ENCODE results near the gene ERMARD.

Gene ERMARD

GRCh38 chr6:169800116-169800667 is 48.8 kb downstream of the ERMARD start:
- no peak for FAIRE-seq

GRCh38 chr6:169800668-169801395 is 49.4 kb downstream of the ERMARD start:
- DNase-seq (ENCODE audit: insufficient read length, low spot score): no peak

More at GRCh38 chr6:169800116-169800667, 48.8 kb downstream of the ERMARD start:
- no peak for DNase-seq (ENCODE audit: insufficient read length, low spot score)

GRCh38 chr6:169801396-169802160 is 50.2 kb downstream of the ERMARD start:
- no peak for FAIRE-seq

More at GRCh38 chr6:169800668-169801395, 49.4 kb downstream of the ERMARD start:
- no peak for FAIRE-seq

GRCh38 chr6:169802790-169803189 is 51.4 kb downstream of the ERMARD start:
- DNase-seq (ENCODE audit: insufficient read length, low spot score): no peak
- FAIRE-seq: no peak

More at GRCh38 chr6:169801396-169802160, 50.2 kb downstream of the ERMARD start:
- DNase-seq (ENCODE audit: insufficient read length, low spot score): no peak

GRCh38 chr6:169803271-169803811 is 51.9 kb downstream of the ERMARD start:
- no peak for DNase-seq (ENCODE audit: insufficient read length, low spot score)
- no peak for FAIRE-seq

GRCh38 chr6:169803816-169804340 is 52.5 kb downstream of the ERMARD start:
- FAIRE-seq: no peak

GRCh38 chr6:169804427-169804826 is 53.0 kb downstream of the ERMARD start:
- DNase-seq (ENCODE audit: insufficient read length, low spot score) (no peak), FAIRE-seq (no peak)

More at GRCh38 chr6:169803816-169804340, 52.5 kb downstream of the ERMARD start:
- no peak for DNase-seq (ENCODE audit: insufficient read length, low spot score)

GRCh38 chr6:169805242-169805838 is 53.9 kb downstream of the ERMARD start:
- FAIRE-seq (no peak), DNase-seq (ENCODE audit: insufficient read length, low spot score) (no peak)

GRCh38 chr6:169806701-169807100 is 55.3 kb downstream of the ERMARD start:
- FAIRE-seq: no peak

GRCh38 chr6:169807229-169807628 is 55.8 kb downstream of the ERMARD start:
- DNase-seq (ENCODE audit: insufficient read length, low spot score): no peak
- FAIRE-seq: no peak

More at GRCh38 chr6:169806701-169807100, 55.3 kb downstream of the ERMARD start:
- DNase-seq (ENCODE audit: insufficient read length, low spot score): no peak

- DNase-seq (ENCODE audit: insufficient read length, low spot score): no peak
- no peak for FAIRE-seq
Observed at GRCh38 chr6:169807699-169808607, 56.5 kb downstream of the ERMARD start.

GRCh38 chr6:169808608-169808967 is 57.2 kb downstream of the ERMARD start:
- DNase-seq (ENCODE audit: insufficient read length, low spot score) (no peak), FAIRE-seq (no peak)

GRCh38 chr6:169809386-169809785 is 58.0 kb downstream of the ERMARD start:
- DNase-seq (ENCODE audit: insufficient read length, low spot score): no peak
- no peak for FAIRE-seq

GRCh38 chr6:169810066-169810989 is 58.9 kb downstream of the ERMARD start:
- no peak for FAIRE-seq

GRCh38 chr6:169811072-169811471 is 59.6 kb downstream of the ERMARD start:
- DNase-seq (ENCODE audit: insufficient read length, low spot score): no peak
- FAIRE-seq: no peak

More at GRCh38 chr6:169810066-169810989, 58.9 kb downstream of the ERMARD start:
- DNase-seq (ENCODE audit: insufficient read length, low spot score): no peak

GRCh38 chr6:169811521-169812256 is 60.3 kb downstream of the ERMARD start:
- no peak for DNase-seq (ENCODE audit: insufficient read length, low spot score)
- FAIRE-seq: no peak

- no peak for FAIRE-seq
- no peak for DNase-seq (ENCODE audit: insufficient read length, low spot score)
Observed at GRCh38 chr6:169812257-169812644, 60.8 kb downstream of the ERMARD start.

GRCh38 chr6:169813969-169814368 is 62.5 kb downstream of the ERMARD start:
- FAIRE-seq (no peak), DNase-seq (ENCODE audit: insufficient read length, low spot score) (no peak)
